Muscle layer of colon (tissue), 2 donors: Measurements from ENCODE around the gene PTPRZ1.

Source experiments
- H3K27ac ChIP-seq: one replicate; pipeline ENCODE4 v1.7.0; 2013; ENCODE audit warnings: low read depth, mild to moderate bottlenecking, low read length, moderate library complexity
- H3K27me3 ChIP-seq, 2 donors: one replicate each; pipeline ENCODE4 v1.7.0; 2013; ENCODE audit warnings: low read length in 2 of 2, mild to moderate bottlenecking in 2 of 2; ENCODE audit not compliant: insufficient read depth in 2 of 2, control insufficient read depth in 1 of 2
- H3K36me3 ChIP-seq: one replicate; pipeline ENCODE4 v1.7.0; 2013; ENCODE audit warnings: mild to moderate bottlenecking, low read length; ENCODE audit not compliant: insufficient read depth
- H3K4me1 ChIP-seq: one replicate; pipeline ENCODE4 v1.7.0; 2013; ENCODE audit warnings: mild to moderate bottlenecking, low read length; ENCODE audit not compliant: insufficient read depth
- H3K4me3 ChIP-seq, 2 donors: one replicate each; pipeline ENCODE4 v1.7.0; 2013; ENCODE audit warnings: low read length in 2 of 2, low read depth in 1 of 2, mild to moderate bottlenecking in 1 of 2, moderate library complexity in 1 of 2
- H3K9ac ChIP-seq: one replicate; pipeline ENCODE4 v1.7.0; 2013; ENCODE audit warnings: low read length
- H3K9me3 ChIP-seq: one replicate; pipeline ENCODE4 v1.7.0; 2013; ENCODE audit warnings: mild to moderate bottlenecking, low read length
- donor health status: abdominal sarcoma.
- donor health status: Adenocarcinoma of cecum.

The PTPRZ1 gene

DNA sequence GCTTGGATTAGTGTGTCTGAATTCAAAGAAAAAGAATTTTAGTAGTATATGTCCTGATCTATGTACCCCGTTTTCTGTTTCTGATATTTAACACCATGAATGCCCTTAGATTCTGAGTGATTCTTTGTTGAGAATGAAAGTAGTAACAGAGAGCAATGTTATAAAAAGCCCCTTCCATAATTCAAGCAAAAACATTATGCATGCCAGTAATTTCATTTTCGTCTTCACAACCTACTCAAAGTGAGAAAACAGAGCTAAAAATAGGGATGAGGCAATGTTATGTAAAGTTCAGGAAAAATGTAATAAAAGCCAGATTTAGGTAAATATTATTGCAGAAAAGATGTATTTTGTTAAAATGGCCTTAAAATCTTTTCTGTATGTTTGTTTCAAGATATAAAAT is 28.1 kb downstream of the PTPRZ1 start:
- Histone ChIP-seq H3K36me3 (no peaks in the 10 kb centered on the region), H3K27me3 (no peaks in the 10 kb centered on the region), H3K4me1 (no peaks in the 10 kb centered on the region), H3K27ac (no peak overlapping the region), H3K4me3 (no peak overlapping the region), H3K9ac (no peak overlapping the region), H3K9me3 (no peaks in the 10 kb centered on the region)

DNA sequence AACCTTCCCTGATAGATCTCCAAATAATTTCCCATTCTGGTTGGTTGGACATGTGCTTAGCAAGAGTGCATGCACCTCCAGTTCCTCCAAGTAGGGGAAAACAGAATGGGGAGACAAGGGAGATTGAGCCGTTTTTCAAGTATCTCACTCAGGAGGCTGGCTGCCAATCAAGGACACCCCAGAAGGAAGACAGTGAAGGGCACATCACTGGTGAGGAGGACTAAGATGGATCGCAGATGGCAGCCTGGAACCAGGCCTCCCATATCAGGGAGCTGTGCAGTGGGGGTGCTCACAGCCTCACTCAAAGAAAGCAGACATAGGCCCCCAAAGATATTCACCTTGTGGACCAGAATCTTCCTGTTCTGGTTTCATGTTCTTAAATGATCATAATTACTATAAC is 31.2 kb downstream of the PTPRZ1 start:
- H3K9me3 ChIP-seq: no peaks in the 10 kb centered on the region
- no peaks in the 10 kb centered on the region for H3K36me3 ChIP-seq
- H3K27me3 ChIP-seq: no peaks in the 10 kb centered on the region
- H3K9ac ChIP-seq: no peak overlapping the region
- no peak overlapping the region for H3K4me3 ChIP-seq
- H3K4me1 ChIP-seq: no peaks in the 10 kb centered on the region
- H3K27ac ChIP-seq: no peak overlapping the region

DNA sequence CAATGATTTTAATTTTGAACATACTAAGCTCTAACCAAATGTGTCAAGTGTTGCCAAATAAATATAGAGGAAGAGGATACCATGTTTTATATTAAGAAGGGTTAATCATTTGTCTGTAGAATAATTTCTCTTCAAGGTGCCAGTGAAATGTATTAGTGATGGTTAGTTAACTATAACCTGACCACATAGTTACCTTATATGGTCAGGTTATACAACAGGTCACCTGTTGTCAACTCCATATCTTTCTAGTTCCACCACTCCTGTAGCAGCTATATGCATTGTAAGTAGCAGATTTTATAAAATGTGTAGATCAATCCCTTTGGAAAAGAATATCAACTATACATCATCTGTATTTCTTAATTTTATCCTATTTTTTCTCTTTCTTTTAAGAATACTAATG is 35.1 kb downstream of the PTPRZ1 start:
- Histone ChIP-seq H3K27me3 (no peaks in the 10 kb centered on the region), H3K36me3 (no peaks in the 10 kb centered on the region), H3K9me3 (no peaks in the 10 kb centered on the region), H3K4me1 (no peaks in the 10 kb centered on the region), H3K4me3 (no peak overlapping the region), H3K27ac (no peak overlapping the region), H3K9ac (no peak overlapping the region)

DNA sequence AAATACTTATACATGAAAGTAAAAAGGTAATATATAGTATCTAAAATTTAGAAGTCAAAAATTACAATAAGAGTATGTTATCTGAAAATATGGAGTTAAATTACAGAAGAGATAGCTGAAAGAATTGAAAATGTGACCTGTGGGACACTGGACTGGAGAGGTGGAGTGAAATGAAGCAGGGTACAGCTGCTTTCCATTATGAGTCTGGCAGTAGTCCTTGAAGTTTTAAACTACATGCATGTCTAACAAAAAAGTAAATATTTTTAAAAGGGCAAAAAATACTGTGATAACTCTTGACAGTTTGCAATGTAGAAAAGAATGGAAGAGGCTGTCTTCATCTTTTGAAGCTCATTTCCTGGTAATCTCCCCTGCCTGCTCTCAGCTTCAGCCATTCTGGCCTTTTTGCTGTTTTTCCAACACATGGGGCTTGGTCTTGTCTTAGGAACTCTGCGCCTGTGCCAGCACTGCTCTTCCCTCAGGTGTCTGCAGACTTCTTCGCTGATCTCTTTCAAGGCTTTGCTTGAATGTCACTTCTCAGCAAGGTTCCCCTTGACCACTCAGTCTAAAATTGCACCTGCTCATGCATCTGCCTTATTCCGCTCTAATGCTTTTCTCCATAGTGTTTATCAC is 36.9 kb downstream of the PTPRZ1 start:
- H3K27ac ChIP-seq: no peak overlapping the region
- H3K4me1 ChIP-seq: no peaks in the 10 kb centered on the region

DNA sequence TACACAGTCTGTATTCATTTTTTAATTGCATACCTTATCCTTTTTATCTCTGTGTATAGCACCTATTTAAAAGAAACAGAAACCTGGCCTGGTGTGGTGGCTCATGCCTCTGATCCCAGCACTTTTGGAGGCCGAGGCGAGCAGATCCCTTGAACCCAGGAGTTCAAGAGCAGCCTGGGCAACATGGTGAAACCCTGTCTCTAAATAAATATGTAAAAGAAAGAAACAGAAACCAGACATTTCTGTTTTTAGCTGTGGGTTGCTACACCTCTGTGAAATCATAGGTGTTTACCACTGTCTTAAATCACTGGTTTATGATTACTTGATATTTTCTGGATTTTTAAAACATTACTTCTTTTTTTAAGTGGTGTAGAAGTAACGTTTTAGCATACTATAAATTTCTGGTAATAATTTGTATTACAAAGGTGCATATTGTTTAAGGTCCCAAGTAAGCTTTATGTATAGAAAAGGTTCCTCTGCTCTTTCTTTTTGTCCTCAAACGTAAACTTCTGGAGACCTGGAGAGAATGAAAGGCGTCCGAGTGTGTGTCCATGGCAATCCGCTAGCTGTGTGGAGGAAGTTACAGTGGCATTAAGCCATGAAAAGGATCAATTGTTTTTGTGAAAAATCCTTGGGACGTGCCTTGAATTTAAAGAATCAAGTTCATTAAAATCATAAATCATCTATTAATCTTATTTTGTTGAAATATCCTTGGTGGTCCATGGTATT is 41.1 kb downstream of the PTPRZ1 start:
- no peak overlapping the region for H3K27ac ChIP-seq
- no peak overlapping the region for H3K4me3 ChIP-seq
- no peaks in the 10 kb centered on the region for H3K27me3 ChIP-seq

More for the DNA sequence above, 36.9 kb downstream of the PTPRZ1 start:
- H3K36me3 ChIP-seq: no peaks in the 10 kb centered on the region
- no peak overlapping the region for H3K9ac ChIP-seq
- H3K9me3 ChIP-seq: no peaks in the 10 kb centered on the region
- no peak overlapping the region for H3K4me3 ChIP-seq
- no peaks in the 10 kb centered on the region for H3K27me3 ChIP-seq

DNA sequence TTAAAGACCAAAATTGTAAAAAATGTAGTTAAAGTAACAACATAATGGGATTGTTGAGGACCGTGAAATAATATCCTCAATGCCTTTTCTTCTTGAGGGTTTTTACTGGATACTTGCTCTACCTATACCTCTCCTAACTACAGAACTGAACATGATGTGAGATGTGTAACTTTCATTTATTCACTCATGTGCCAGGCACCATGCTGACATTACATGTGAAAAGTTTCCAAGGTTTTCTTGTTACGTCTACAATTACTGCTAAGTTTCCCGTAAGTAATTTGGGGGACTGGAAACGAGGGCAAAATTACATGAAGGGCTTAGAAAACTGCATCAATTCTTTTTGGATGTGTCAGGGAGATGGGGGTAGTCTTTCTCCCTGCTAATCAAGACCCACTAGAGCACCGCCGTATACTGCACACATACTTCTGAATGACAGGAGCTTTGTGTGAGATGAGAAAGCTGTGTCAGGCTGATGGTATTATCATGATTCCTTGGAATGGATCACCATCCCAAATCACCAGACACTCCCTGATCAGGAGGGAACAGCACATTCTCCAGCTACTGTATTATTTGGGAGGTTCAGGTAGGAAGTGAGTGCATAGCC is 41.8 kb downstream of the PTPRZ1 start:
- H3K9me3 ChIP-seq: no peaks in the 10 kb centered on the region
- no peaks in the 10 kb centered on the region for H3K36me3 ChIP-seq
- no peaks in the 10 kb centered on the region for H3K4me1 ChIP-seq
- H3K9ac ChIP-seq: no peak overlapping the region
- no peak overlapping the region for H3K27ac ChIP-seq
- H3K4me3 ChIP-seq: no peak overlapping the region
- H3K27me3 ChIP-seq: no peaks in the 10 kb centered on the region

More for the DNA sequence above, 41.1 kb downstream of the PTPRZ1 start:
- Histone ChIP-seq H3K9ac (no peak overlapping the region), H3K4me1 (no peaks in the 10 kb centered on the region), H3K36me3 (no peaks in the 10 kb centered on the region), H3K9me3 (no peaks in the 10 kb centered on the region)

DNA sequence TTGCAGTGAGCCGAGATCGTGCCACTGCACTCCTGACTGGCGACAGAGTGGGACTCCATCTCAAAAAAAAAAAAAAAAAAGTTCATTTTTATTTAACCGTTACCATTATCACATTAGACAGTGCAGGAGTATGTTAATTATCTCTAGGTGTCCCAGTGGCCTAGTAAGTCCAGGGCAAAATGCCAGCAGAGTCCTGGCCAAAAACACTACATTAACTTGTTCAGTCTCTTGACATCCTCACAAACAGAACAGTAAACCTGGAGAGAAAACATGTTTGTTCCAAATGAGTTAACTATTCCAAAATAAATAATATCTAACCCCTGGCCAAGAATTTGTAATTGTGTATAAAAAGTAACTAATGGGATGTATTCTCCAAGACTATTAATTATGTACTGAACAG is 43.2 kb downstream of the PTPRZ1 start:
- Histone ChIP-seq H3K36me3 (no peaks in the 10 kb centered on the region), H3K9ac (no peak overlapping the region), H3K27me3 (no peaks in the 10 kb centered on the region), H3K4me3 (no peak overlapping the region), H3K9me3 (no peaks in the 10 kb centered on the region), H3K27ac (no peak overlapping the region), H3K4me1 (no peaks in the 10 kb centered on the region)

DNA sequence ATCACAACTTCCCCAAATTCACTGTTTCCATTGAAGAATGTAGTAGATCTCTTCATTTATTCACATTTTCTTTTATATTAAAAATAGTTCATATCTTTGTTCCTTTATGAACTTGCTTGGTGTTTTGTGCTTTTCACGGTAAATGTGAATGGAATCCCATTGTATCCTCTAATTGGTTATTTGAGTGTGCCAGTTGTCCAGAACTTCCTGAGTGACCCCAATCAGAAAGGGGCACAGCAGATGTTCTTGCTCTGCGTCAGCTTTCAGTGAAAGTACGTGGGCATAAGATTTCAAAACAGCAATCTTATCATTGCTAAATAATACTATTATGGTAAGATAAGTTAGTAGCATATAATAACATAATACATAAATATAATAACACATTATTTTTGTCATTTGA is 47.0 kb downstream of the PTPRZ1 start:
- H3K9me3 ChIP-seq: no peaks in the 10 kb centered on the region
- no peak overlapping the region for H3K4me3 ChIP-seq
- no peaks in the 10 kb centered on the region for H3K4me1 ChIP-seq
- no peaks in the 10 kb centered on the region for H3K27me3 ChIP-seq
- no peaks in the 10 kb centered on the region for H3K36me3 ChIP-seq
- H3K27ac ChIP-seq: no peak overlapping the region
- H3K9ac ChIP-seq: no peak overlapping the region

DNA sequence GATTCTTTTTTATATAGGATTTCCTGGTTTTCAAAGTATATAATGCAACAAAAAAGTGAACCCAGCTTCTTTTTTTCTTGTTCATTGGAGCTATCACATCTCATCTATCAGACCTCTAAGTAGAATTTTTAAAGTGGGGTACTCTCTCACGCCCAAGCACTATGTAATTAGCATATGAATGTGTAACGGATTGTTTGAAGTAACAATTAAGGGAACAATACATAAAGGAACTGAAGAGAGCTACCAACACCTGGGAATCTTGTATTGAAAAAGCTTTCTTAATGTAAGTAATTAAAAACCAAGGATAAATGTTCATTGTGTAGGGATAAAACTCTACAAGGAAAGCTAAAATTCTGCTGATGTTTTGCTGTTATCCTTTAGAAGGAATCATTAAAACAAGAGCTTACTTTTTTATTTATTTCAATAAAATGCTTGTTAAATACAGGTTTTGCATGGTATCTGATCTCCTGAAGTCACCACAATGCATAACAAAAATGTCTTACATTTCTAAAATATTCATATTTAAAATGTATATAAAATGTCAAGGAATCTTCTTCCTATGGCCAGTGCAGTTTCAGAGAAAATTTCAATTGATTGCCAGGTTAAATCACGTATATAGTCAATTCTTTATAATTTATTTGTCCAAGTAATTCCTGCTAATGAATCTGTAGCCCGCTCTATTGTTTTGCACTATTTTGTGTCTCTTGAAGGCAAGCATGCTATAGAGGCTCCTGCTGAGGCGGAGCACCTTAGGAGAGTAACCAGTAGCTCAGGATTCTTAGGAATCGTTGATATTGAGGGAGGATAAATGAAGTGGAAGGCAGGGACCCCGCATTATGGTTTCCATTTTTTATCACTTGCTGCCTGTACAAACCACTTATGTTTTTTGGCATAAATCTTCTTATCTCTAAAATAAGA is 51.6 kb downstream of the PTPRZ1 start:
- Histone ChIP-seq H3K36me3 (no peaks in the 10 kb centered on the region), H3K9ac (no peak overlapping the region), H3K9me3 (no peaks in the 10 kb centered on the region), H3K4me3 (no peak overlapping the region), H3K27ac (no peak overlapping the region), H3K4me1 (no peaks in the 10 kb centered on the region), H3K27me3 (no peaks in the 10 kb centered on the region)

DNA sequence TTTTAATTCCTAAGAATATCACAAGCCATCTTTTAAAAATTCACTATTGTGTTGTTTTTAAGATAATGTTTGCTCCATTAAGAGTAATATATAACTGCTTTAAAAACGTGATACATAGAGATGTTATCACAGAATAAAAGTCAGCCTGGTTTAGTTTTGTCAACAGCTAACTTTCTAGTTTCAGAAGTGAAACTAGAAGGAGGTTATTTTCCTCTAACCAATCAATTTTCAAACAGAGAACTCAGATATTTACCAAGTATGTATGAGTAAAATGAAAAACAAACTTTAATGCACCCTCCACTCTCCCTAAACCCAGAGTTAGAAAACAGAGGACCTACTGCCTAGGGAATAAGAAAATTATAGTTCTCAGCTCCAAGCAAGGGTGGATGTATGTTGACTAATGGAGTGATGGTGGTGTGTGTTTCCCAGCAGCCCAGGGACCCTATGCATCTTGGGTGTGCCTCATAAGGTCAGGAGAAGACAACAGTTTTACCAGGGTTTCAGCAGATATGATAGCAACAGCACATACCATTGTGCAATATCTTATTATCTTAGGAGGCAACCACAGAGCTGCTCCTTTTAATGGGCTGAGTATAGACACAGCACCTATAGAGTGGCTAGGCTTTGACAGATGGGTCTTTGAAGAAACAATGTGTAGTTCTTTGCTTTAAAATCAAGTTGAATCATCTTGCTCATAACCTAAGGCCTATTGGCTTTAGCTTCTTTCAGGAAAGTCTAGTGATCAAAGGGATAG is 58.4 kb downstream of the PTPRZ1 start:
- Histone ChIP-seq H3K36me3 (no peaks in the 10 kb centered on the region), H3K27me3 (no peaks in the 10 kb centered on the region), H3K9ac (no peak overlapping the region), H3K27ac (no peak overlapping the region), H3K9me3 (no peaks in the 10 kb centered on the region), H3K4me1 (no peaks in the 10 kb centered on the region), H3K4me3 (no peak overlapping the region)

DNA sequence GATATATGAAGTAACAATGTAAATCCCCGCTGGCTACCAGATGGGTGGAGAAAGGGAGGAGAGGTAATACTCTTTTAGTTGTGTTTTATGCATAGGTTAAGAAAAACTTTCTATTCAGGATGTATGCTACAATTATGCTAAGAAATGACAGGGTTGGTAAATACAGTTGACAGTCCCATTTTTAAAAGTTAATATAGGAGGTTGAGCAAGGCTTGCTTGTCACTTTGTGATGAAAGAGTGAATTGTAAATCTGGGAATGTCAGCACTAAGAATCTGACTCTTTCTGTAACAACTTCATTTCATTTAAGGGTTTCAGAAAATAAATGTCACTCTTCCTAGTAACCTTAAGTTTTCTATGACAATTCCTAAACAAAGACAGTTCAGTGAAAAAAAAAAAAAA is 59.8 kb downstream of the PTPRZ1 start:
- no peaks in the 10 kb centered on the region for H3K4me1 ChIP-seq
- H3K9ac ChIP-seq: no peak overlapping the region
- no peak overlapping the region for H3K4me3 ChIP-seq
- H3K9me3 ChIP-seq: no peaks in the 10 kb centered on the region
- H3K27me3 ChIP-seq: no peaks in the 10 kb centered on the region
- no peak overlapping the region for H3K27ac ChIP-seq
- no peaks in the 10 kb centered on the region for H3K36me3 ChIP-seq
